GM23248 (cell line): ENCODE measurements around the gene LSM3.

Experiments used
- EZH2 ChIP-seq: fragments of 200-600 bp; sonication (generic); IDR thresholded peaks from 2 replicates; pipeline ENCODE4 v1.6.1; 2018; ENCODE audit warnings: antibody characterized with exemption, mild to moderate bottlenecking; ENCODE audit not compliant: insufficient read depth, poor library complexity, severe bottlenecking
- EZH2phosphoT487 ChIP-seq: fragments of 200-600 bp; sonication (generic); IDR thresholded peaks from 2 replicates; pipeline ENCODE4 v1.6.1; 2018; ENCODE audit warnings: antibody characterized with exemption, moderate library complexity, mild to moderate bottlenecking, low read depth; ENCODE audit not compliant: insufficient read depth

- TF ChIP-seq EZH2 = no peak
- no peak for TF ChIP-seq EZH2phosphoT487
Observed at GRCh38 chr3:14166877-14167603, 11.6 kb upstream of the LSM3 start.
